KBM-7 (cell line): ENCODE data around the gene TMEM229B.

Experiments
- DNase-seq: peaks from one replicate; pipeline ENCODE4 v3.0.0-alpha.2; 2015
- in situ Hi-C: fragments of 300-500 bp; cut with MboI; formaldehyde crosslinking; loops from 2 replicates; pipeline ENCODE4 v1.14.3; 2020; ENCODE audit warnings: low sequenced_read_pairs, low pct_unique_long_range_greater_than_20kb, mixed read lengths

Gene TMEM229B

DNA sequence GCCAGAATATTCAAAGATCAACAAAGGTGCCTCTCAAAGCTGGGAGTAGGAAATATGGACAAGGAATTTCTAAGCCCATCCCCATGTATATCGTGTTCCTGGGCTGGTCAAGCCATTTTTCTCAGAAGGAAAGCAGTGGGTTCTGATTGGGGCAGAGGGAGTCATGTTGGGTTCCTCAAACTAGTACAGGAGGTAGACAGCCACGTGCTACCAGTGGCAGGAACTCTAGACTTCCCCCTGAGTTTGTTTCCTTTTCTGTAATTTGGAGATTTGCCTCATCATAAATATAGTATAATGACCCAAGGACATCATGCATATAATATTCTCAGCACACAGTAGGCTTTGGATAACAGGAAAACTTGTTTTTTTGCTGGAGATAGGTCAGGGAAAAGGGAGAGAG, 28.2 kb upstream of the TMEM229B start:
- peak; percentile 18 for DNase-seq
- in situ Hi-C loops, result no loop called here

DNA sequence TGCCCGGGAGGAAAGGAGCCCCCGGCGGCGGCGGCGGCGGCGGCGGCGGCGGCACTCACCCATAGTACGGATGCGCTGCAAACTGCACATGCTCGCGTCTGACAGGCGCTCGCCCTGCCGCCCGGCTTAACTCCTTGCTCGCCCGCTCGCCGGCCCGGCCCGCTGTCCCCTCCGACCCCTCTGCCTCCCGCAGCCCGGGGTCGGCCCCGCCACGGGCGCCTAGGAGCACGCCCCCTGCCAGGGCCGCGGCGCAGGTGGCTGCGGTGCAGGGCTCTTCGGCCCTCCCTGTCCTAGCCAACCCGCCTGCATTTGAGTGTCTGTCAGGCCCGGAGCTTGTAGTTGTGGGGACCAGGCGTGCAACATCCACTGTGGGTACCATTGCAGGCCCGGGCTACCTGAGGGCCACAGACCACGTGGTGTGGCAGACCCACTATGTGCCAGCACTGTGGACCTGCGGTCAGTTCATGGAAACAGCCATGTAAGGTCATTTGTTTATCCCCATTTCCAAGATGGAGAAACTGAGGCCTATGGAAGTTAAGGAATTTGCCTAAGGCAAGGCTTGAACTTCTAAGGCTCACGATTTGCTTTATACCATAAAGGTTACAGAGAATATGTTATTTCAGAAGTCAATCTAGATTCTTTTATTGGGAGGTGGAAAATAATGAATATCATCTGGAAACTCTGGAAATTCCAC, 27.0 kb upstream of the TMEM229B start:
- no peak for DNase-seq

DNA sequence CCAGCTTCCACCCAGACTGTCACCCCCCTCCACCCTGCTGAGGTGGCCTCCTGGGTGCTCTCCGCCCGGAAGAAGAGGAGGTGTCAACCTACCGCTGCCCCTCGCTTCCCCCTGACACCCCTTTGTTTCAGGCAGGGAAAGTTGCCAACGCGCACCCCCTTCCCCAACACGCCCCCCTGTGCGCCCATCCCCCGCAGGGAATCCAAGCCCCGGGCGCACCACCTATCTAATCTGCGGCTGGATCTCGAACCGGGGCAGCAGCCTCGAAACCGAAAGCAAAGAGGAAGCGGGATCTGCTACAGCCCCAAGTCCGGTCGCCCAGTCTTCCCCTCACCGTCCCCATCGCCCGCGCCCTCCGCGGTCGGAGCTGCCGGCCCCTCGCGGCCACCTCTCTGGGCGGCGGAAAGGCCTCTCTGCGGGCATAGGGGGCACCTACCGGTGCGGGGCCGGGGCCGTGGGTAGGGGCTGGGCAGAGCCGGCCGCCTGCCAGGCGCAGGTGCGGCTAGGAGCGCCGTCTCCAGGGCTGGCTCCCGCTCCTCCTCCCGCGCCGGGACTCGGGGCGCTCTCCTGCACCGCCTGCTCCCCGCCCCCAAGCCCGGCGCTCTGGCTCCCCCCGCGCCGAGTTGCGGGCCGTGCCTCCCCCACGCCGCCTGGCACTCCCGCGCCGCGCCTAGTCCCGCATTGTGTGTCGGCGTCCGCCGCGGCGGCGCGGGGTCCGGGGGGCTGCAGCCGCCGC, 26.3 kb upstream of the TMEM229B start:
- in situ Hi-C loops, result no loop called here
- peak; percentile 29 for DNase-seq

More for the DNA sequence above, 27.0 kb upstream of the TMEM229B start:
- in situ Hi-C loops, result no loop called here

DNA sequence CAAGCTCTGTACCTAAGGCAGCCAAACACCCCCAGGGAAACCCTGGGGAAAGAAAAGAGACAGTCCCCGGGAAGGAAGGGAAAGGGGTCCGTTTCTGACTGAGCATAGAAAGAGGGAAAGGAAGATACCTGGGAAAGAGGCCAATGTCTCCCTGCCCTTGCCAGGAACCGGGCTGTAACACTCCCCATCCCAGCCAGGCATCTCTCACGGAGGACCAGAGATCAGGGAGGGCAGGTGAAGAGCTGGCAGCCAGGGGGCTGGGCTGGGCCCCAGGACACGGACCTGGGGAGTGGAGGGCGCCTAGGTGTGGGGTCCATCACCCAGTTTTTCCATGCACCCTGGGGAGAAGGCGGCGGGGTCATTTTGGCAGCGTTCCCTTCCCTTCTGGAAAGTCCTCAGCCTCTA, 25.7 kb upstream of the TMEM229B start:
- DNase-seq, result no peak
- in situ Hi-C loops, result no loop called here

GRCh38 chr14:67513631-67514108, 25.1 kb upstream of the TMEM229B start:
- DNase-seq, result no peak
- in situ Hi-C loops, result no loop called here

DNA sequence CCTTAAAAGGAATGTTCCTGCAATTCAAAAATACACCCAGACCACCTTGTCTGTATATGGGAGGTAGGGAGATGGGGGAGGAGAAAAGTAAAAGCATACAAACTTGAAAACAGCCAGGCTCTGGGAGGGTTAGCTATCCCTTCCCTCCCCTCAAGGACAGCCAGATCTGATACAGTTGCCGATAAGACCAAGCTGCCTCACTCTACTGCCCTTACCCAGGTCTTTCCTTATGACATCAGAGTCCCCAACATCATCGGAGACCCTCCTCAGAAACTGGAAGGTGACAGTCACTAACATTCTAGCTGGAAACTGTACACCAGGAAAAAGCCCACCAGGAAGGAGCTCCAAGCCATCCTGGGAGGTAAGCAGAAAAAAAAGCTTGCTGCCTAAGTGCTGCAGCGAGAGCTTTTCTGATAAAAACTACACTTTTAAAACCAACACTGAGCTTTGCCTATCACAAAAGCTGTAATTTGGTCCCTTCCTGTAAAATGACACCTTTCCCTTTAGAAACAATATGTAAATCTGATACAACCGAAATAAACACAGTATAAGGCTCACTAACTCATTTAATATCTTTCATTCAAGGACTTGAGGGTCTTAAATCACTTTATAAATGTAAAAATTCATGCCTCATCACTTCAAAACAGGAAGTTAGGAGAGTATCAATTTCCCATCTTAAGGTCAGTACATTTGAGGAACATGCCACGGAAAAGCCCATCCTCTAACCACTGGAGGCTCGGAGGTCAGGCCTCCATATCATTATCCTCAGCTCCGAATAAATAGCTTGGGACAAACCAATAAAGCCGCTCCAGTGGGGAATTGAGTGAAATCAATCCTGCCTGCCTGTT, 24.2 kb upstream of the TMEM229B start:
- DNase-seq, result peak; percentile 39
- in situ Hi-C loops, result no loop called here

GRCh38 chr14:67510836-67511235, 22.3 kb upstream of the TMEM229B start:
- no peak for DNase-seq
- in situ Hi-C loops, result no loop called here

DNA sequence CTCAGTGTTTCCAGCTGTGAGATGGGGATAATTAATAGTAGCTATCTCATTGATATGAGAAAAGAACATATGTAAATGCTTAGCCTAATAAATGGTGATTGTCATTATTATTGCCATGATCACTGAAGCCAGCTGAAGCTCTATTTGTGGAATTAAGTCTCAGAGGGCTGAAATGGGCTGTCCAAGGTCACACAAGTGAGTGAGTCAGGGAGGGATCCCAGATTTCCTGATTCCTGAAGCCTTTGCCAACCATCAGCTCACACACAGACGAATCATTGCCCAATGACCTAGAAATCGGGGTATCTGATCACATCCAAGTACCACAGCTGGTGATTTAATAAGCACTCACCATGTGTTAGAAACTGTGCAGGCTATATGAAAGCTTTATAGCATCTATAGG, 21.6 kb upstream of the TMEM229B start:
- no peak for DNase-seq
- in situ Hi-C loops, result no loop called here

DNA sequence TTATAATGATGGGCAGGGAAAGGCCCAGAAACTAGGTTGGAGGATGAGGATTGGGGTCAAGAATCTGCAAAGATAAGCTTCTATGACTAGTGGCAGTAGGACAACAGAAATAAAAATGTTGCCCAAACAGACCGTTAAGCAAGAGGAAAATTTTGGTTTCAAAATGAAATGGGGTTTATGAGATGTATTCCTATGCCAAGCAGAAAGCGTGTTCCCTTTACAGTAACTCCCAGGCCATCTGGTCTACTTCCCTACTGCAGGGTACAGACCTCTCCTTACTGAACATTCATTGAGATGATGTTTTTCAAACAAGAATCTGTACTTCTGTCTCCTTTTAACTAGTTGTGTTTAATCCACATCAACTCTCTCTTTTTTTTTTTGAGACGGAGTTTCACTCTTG, 20.4 kb upstream of the TMEM229B start:
- in situ Hi-C loops, result no loop called here
- DNase-seq, result no peak

DNA sequence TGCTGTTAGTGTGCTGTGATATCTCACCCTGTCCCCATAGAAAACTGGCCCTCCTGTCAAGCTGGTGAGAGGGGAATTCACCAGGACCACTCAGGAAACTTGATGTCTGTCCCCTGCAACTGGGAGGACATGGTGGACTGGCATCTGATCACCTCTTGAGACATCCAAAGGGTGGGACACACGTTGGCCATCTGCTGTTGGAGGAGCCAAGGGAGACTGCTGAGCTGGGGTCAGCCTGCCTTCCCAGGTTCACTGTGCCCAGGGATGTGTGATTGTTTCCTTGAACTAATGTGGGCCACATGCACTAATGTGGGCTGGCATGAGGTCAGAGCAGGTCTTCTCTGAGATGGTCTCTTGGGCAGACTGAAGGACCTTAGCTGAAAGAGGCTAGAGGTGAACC, 16.7 kb upstream of the TMEM229B start:
- no peak for DNase-seq
- in situ Hi-C loops, result no loop called here

DNA sequence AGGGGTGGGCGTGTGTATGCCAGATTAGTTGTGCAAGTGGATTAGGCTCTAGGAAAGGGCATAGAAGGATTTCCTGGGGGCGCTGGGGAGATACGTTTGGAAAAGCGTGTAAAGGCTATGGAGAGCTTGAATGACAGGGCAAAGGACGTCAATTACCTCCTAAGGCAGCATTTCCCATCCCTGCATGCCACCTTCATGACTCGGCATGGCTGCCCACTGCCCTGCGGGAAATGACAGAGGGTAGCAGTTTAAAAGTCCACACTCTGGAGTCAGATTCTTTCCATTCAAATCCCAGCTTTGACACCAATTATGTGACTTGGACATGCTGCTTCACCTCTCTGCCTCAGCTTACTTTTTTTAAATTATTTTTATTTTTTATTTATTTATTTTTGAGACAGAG, 14.8 kb upstream of the TMEM229B start:
- DNase-seq, result no peak
- in situ Hi-C loops, result no loop called here

- in situ Hi-C loops, result no loop called here
- peak; percentile 12 for DNase-seq
These were observed 14.3 kb upstream of the TMEM229B start for GRCh38 chr14:67502867-67503266.

GRCh38 chr14:67501670-67502069, 13.1 kb upstream of the TMEM229B start:
- no peak for DNase-seq
- in situ Hi-C loops, result no loop called here

DNA sequence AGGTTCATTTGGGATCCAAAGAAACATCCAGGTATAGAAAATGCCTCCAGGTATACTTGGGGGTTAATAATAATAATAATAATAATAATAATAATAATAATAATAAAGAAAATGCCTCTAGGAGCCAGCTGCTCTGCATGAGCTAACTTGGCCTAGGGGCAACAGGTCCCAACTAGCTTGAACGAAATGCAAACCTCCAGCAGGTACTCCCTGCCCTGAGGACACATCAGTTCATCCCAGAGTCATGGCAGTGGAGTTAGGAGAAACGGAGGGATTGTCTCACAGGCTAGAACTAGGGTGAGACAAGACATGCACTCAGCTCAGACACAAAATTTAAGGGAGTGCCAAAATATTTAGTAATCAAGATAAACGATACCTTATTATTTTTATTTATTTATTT, 12.5 kb upstream of the TMEM229B start:
- in situ Hi-C loops, result no loop called here
- no peak for DNase-seq

- in situ Hi-C loops, result no loop called here
- DNase-seq, result no peak
These were observed 9.2 kb upstream of the TMEM229B start for GRCh38 chr14:67497716-67498115.

DNA sequence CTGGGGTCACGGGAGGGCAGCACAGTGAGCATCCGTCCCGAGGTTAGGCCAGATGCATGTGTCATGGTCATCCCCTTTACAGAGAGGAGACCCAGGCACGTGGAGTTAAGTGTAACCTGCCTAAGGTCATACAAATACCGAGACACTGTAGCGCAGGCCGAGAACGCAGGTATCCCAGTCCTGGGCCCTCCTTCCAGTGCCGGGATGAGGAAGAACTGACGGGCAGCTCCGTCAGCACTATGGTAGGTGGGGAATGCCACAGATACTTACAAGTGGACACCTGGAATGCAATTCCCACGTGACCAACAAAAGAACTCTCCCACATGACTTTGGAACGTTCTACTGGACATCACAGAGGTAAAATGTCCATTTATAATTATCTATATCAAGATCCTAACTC, 8.7 kb upstream of the TMEM229B start:
- DNase-seq, result no peak
- in situ Hi-C loops, result no loop called here

DNA sequence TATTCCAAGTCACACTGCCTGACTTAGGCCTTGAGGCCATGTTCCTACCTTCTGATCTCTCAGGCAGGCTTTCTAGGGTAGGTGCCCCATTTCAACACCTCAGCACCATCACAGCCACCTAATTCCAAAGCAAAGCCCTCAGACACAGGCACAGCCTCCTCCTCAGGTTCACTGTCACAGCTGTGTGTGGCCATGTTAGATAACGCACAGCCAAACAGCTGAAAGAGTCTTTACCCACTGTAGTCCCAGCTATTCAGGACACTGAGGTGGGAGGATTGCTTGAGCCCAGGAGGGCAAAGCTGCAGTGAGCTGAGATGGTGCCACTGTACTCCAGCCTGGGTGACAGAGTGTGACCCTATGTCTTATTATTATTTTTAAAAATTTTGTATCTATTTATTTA, 7.3 kb upstream of the TMEM229B start:
- in situ Hi-C loops, result no loop called here
- DNase-seq, result no peak

GRCh38 chr14:67493092-67493717, 4.7 kb upstream of the TMEM229B start:
- no peak for DNase-seq
- in situ Hi-C loops, result no loop called here

DNA sequence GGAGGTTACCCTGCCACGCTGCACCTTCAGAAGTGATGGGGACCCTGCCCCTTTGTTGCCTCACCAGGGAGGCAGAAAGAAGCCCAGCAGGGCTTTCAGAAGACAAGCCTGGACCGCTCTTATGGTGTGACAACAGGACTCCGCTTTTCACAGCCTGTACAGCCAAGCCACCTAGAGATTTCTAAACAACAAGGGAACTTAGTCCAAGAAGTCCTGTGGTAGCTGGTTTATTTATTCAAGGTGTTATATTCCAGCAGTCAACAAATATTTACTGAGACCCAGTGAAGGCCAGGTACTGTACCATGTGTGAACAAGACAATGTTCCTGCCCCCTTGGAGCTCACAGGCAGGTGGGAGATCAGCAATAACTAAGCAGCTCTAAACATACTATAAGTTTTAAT, 4.0 kb upstream of the TMEM229B start:
- in situ Hi-C loops, result no loop called here
- DNase-seq, result no peak
